ENCODE data around the gene CABP5. TPM values are rescaled to one million over a fixed set of nuclear protein-coding genes. Genes with fewer than 3 reads are reported as not detected.

CABP5 gene
- total RNA-seq, 2 experiments from 2014 or later = not detected

DNA sequence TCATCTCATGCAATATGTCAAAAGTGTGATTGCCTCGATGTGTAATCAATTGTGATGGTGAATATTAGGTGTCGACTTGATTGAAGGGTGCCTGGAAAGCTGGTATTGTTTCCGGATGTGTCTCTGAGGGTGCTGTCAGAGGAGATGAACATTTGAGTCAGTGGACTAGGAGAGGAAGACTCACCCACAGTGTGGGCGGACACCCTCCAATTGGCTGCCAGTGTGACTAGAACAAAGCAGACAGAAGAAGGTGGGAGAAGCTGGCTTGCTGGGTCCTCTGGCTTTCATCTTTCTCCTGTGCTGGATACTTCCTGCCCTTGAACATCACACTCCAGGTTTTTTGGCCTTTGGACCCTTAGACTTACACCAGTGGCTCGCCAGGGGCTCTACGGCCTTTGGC is 15.5 kb upstream of the CABP5 start:
- H3K4me3 Mint-ChIP-seq = no peak overlapping the region
- CTCF ChIA-PET = no interaction called here
- H3K36me3 Mint-ChIP-seq = no peaks in the 10 kb centered on the region
- ATAC-seq = no peak
- peaks cover 10% of the 10 kb centered on the region for H3K27me3 Mint-ChIP-seq
- H3K9me3 Mint-ChIP-seq (ENCODE audit: low read depth) = no peaks in the 10 kb centered on the region
- no peak for DNase-seq
- H3K27ac Mint-ChIP-seq = no peak overlapping the region
- H3K4me1 Mint-ChIP-seq = no peaks in the 10 kb centered on the region

DNA sequence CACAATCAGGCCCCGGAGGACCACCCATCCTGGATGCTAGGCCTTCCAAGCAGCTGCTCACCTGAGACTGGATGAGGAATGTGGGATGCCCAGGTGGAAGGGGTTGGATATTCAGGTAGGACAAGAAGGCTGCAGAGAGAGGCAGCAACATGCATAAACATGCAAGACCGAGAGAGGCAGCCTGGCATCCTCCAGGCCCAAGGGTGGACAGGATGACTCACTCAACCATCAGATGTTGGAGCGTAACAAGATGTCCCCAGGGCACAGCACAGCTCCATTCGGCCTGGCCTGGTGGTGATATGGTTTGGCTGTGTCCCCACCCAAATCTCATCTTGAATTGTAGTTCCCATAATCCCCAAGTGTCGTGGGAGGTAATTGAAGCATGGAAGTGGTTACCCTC is 10.0 kb upstream of the CABP5 start:
- Mint-ChIP-seq H3K4me1 (no peaks in the 10 kb centered on the region), H3K9me3 (ENCODE audit: low read depth) (no peaks in the 10 kb centered on the region), H3K27me3 (no peaks in the 10 kb centered on the region), H3K4me3 (no peak overlapping the region), H3K27ac (no peak overlapping the region), H3K36me3 (no peaks in the 10 kb centered on the region)
- CTCF ChIA-PET = no interaction called here
- ATAC-seq (no peak), DNase-seq (no peak)

- CTCF ChIA-PET = no interaction called here
- DNase-seq (no peak), ATAC-seq (no peak)
- no peak overlapping the region for H3K4me3 Mint-ChIP-seq
- H3K27me3 Mint-ChIP-seq = no peaks in the 10 kb centered on the region
- H3K9me3 Mint-ChIP-seq (ENCODE audit: low read depth) = no peaks in the 10 kb centered on the region
- no peak overlapping the region for H3K27ac Mint-ChIP-seq
- H3K36me3 Mint-ChIP-seq = no peaks in the 10 kb centered on the region
- no peaks in the 10 kb centered on the region for H3K4me1 Mint-ChIP-seq
These were observed 9.2 kb upstream of the CABP5 start for GRCh38 chr19:48053076-48053475.

DNA sequence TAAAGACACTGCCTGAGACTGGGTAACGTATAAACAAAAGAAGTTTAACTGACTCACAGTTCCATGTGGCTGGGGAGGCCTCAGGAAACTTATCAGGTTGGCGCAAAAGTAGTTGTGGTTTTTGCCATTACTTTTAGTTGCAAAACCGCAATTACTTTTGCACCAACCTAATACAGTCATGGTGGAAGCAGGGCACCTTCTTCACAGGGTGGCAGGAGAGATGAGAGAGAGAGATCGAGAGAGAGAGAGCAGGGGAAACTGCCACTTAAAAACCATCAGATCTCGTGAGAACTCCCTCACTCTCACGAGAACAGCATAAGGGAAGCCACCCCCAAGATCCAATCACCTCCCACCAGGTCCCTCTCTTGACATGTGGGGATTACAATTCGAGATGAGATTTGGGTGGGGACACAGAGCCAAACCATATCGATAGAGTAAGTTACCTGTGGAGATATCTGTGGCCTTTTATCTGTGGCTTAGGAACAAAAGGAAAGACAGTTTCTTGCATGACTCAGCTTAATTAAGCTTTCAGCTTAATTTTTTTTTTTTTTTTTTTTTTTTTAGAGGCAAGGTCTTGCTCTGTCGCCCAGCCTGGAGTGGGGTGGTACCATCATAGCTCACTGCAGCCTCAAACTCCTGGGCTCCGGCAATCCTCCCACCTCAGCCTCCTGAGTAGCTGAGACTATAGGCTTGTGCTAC is 7.6 kb upstream of the CABP5 start:
- ATAC-seq (no peak), DNase-seq (no peak)
- Mint-ChIP-seq H3K27ac (no peak overlapping the region), H3K27me3 (no peaks in the 10 kb centered on the region), H3K4me1 (no peaks in the 10 kb centered on the region), H3K36me3 (no peaks in the 10 kb centered on the region), H3K4me3 (no peak overlapping the region), H3K9me3 (ENCODE audit: low read depth) (no peaks in the 10 kb centered on the region)
- CTCF ChIA-PET = no interaction called here

GRCh38 chr19:48044561-48044960 is 682 bp upstream of the CABP5 start:
- Mint-ChIP-seq H3K36me3 (no peaks in the 10 kb centered on the region), H3K27me3 (peaks cover 2% of the 10 kb centered on the region), H3K9me3 (ENCODE audit: low read depth) (no peaks in the 10 kb centered on the region), H3K4me1 (no peaks in the 10 kb centered on the region), H3K27ac (no peak overlapping the region), H3K4me3 (no peak overlapping the region)
- DNase-seq (no peak), ATAC-seq (no peak)
- CTCF ChIA-PET = no interaction called here

DNA sequence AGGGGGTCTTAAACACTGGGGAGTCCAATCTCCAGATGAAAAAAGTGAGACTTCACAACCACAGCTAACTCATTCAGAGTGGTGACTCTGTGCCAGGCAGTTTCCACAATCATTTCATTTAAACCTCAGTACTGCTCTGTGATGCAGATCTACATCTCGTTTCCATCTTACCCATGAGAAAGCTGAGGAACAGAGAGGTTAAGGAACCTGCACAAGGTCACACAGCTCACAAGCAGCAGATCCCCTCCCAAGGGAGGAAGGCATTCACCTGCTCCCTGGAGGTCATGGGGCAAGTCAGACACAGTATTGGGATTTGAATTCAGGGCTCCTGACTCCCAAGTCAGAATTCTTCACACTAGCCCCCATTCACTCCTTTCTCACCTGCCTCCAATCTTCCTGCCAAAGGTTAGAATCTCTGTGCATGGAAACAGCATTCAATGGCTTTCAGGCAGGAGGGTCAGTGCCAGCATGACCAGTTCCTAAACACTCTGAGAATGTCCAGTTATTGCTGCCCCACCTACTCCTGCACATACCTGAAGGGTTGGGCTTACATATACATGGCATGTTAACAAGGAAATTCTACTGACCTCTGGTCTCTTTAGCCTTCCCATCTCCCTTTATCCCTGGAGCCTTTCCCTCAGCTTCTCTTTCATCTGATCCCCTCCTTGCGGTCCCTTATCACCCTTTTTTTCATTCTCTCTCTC is 1.9 kb downstream of the CABP5 start:
- Mint-ChIP-seq H3K36me3 (no peaks in the 10 kb centered on the region), H3K4me3 (no peak overlapping the region), H3K4me1 (no peaks in the 10 kb centered on the region), H3K9me3 (ENCODE audit: low read depth) (peaks cover under 1% of the 10 kb centered on the region), H3K27ac (no peak overlapping the region), H3K27me3 (peaks cover 2% of the 10 kb centered on the region)
- CTCF ChIA-PET = no interaction called here
- ATAC-seq (no peak), DNase-seq (no peak)

DNA sequence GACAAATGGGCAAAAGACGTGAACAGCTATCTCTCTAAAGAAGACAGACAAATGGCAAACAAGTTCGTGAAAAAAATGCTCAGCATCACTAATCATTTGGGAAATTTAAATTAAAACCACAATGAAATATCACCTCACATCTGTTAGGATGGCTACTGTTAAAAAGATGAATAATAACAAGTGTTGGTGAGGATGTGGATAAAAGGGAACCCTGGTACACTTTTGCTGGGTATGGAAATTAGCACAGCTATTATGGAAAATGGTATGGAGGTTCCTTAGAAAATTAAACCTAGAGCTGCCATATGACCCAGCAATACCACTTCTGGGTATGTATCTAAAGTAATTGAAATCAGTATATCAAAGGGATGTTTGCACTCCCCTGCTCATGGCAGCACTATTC is 7.1 kb downstream of the CABP5 start:
- H3K27ac Mint-ChIP-seq = no peak overlapping the region
- DNase-seq = no peak
- no peak for ATAC-seq
- no peaks in the 10 kb centered on the region for H3K4me1 Mint-ChIP-seq
- no peak overlapping the region for H3K4me3 Mint-ChIP-seq
- peaks cover 2% of the 10 kb centered on the region for H3K27me3 Mint-ChIP-seq
- CTCF ChIA-PET = no interaction called here
- peaks cover 2% of the 10 kb centered on the region for H3K36me3 Mint-ChIP-seq
- H3K9me3 Mint-ChIP-seq (ENCODE audit: low read depth) = peaks cover 9% of the 10 kb centered on the region

- Mint-ChIP-seq H3K4me3 (no peak overlapping the region), H3K9me3 (ENCODE audit: low read depth) (peaks cover 9% of the 10 kb centered on the region), H3K36me3 (peaks cover 2% of the 10 kb centered on the region), H3K4me1 (no peaks in the 10 kb centered on the region), H3K27me3 (peaks cover 4% of the 10 kb centered on the region), H3K27ac (no peak overlapping the region)
- DNase-seq (no peak), ATAC-seq (no peak)
- CTCF ChIA-PET = no interaction called here
These were observed 10.3 kb downstream of the CABP5 start for GRCh38 chr19:48033604-48034003.

GRCh38 chr19:48030073-48030472 is 13.8 kb downstream of the CABP5 start:
- Mint-ChIP-seq H3K27me3 (peaks cover 10% of the 10 kb centered on the region), H3K36me3 (no peaks in the 10 kb centered on the region), H3K4me1 (no peaks in the 10 kb centered on the region), H3K27ac (no peak overlapping the region), H3K9me3 (ENCODE audit: low read depth) (no peaks in the 10 kb centered on the region), H3K4me3 (no peak overlapping the region)
- DNase-seq = no peak
- CTCF ChIA-PET = no interaction called here
- ATAC-seq = no peak

GRCh38 chr19:48029431-48029830 is 14.4 kb downstream of the CABP5 start:
- DNase-seq = no peak
- Mint-ChIP-seq H3K36me3 (no peaks in the 10 kb centered on the region), H3K4me3 (no peak overlapping the region), H3K9me3 (ENCODE audit: low read depth) (no peaks in the 10 kb centered on the region), H3K27ac (no peak overlapping the region), H3K27me3 (peaks cover 14% of the 10 kb centered on the region), H3K4me1 (no peaks in the 10 kb centered on the region)
- ATAC-seq = no peak
- CTCF ChIA-PET = no interaction called here

DNA sequence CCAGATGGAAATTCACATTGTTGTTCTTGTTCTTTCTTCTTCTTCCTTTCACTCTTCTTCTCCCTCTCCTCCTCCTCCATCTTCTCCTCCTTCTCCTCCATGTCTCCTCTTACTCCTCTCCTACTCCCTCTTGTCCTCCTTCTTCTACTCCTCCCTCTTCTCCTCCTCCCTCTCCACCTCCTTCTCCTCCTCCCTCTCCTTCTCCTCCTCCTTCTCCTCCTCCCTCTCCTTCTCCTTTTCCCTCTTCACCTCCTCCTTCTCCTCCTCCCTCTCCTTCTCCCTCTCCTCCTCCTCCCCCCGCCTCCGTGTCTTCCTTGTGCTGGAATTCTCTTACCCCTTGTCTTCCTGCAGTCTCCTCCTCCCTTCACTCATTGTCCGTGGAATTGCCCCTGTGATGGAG is 18.4 kb downstream of the CABP5 start:
- Mint-ChIP-seq H3K4me3 (no peak overlapping the region), H3K4me1 (no peaks in the 10 kb centered on the region), H3K27me3 (peaks cover 21% of the 10 kb centered on the region), H3K36me3 (no peaks in the 10 kb centered on the region), H3K27ac (no peak overlapping the region), H3K9me3 (ENCODE audit: low read depth) (no peaks in the 10 kb centered on the region)
- DNase-seq (no peak), ATAC-seq (no peak)
- CTCF ChIA-PET = no interaction called here

GRCh38 chr19:48023518-48023917 is 20.4 kb downstream of the CABP5 start:
- no peak overlapping the region for H3K27ac Mint-ChIP-seq
- no peaks in the 10 kb centered on the region for H3K4me1 Mint-ChIP-seq
- no peak overlapping the region for H3K4me3 Mint-ChIP-seq
- no peaks in the 10 kb centered on the region for H3K9me3 Mint-ChIP-seq (ENCODE audit: low read depth)
- DNase-seq (no peak), ATAC-seq (no peak)
- CTCF ChIA-PET = no interaction called here
- H3K36me3 Mint-ChIP-seq = no peaks in the 10 kb centered on the region
- peaks cover 17% of the 10 kb centered on the region for H3K27me3 Mint-ChIP-seq

DNA sequence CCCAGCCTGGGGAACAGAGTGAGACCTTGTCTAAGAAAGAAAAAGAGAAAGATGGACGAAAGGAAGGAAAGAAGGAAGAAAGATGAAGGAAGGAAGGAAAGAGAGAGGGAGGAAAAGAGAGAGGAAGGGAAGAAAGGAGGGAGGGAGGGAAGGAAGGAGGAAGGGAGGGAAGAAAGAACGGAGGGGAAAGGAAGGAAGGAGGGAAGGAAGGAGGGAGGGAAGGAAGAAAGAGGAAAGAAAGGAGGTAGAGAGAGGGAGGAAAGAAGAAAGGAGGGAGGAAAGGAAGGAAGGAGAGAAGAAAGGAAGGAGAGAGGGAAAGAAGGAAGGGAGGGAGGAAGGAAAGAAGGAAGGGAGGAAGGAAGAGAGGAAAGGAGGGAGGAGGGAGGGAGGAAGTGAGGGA is 20.9 kb downstream of the CABP5 start:
- H3K9me3 Mint-ChIP-seq (ENCODE audit: low read depth) = no peaks in the 10 kb centered on the region
- H3K36me3 Mint-ChIP-seq = no peaks in the 10 kb centered on the region
- H3K27me3 Mint-ChIP-seq = peaks cover 17% of the 10 kb centered on the region
- H3K27ac Mint-ChIP-seq = no peak overlapping the region
- H3K4me3 Mint-ChIP-seq = no peak overlapping the region
- DNase-seq (no peak), ATAC-seq (no peak)
- CTCF ChIA-PET = interaction anchor here (0.6 kb wide), 1 partner anchor 39 kb away, joined by 5 read pairs; no protein-coding TSS in a partner anchor
- no peaks in the 10 kb centered on the region for H3K4me1 Mint-ChIP-seq

- Mint-ChIP-seq H3K27ac (no peak overlapping the region), H3K4me1 (no peaks in the 10 kb centered on the region), H3K4me3 (no peak overlapping the region), H3K9me3 (ENCODE audit: low read depth) (no peaks in the 10 kb centered on the region), H3K36me3 (no peaks in the 10 kb centered on the region), H3K27me3 (peaks cover 13% of the 10 kb centered on the region)
- ATAC-seq = no peak
- CTCF ChIA-PET = interaction anchor here (0.5 kb wide), 1 partner anchor 147 kb away, joined by 3 read pairs; no protein-coding TSS in a partner anchor
- no peak for DNase-seq
These were observed 23.2 kb downstream of the CABP5 start for GRCh38 chr19:48020686-48021085.
